Tibial nerve (tissue), 4 donors: Measurements from ENCODE around the gene ENTPD1. TPM values are rescaled to one million over a fixed set of nuclear protein-coding genes. Genes with fewer than 3 reads are reported as not detected.
"Not testable (repeated sequence)": the region's sequence is repeated elsewhere in the genome, so short reads cannot be mapped to it uniquely, and the experiment has no call there.

Experiments
- DNase-seq, 2 donors: peaks; one replicate each; pipeline ENCODE4 v3.0.0-alpha.2; 2019; ENCODE audit warnings: low spot score in 2 of 2
- H3K27ac ChIP-seq, 4 donors: fragments of 200-600 bp; sonication (generic) in 3 of 4; one replicate each; pipeline ENCODE4 v1.5.1; 2017 to 2019; ENCODE audit warnings: mild to moderate bottlenecking in 1 of 4
- H3K27me3 ChIP-seq, 2 donors: fragments of 200-600 bp; sonication (generic) in 1 of 2; one replicate each; pipeline versions ENCODE4 v1.5.1 to v1.6.0; 2017 to 2019
- H3K36me3 ChIP-seq, 3 donors: fragments of 200-600 bp; sonication (generic); one replicate each; pipeline ENCODE4 v1.5.1; 2018 to 2019
- H3K4me1 ChIP-seq, 4 donors: fragments of 200-600 bp; sonication (generic) in 3 of 4; one replicate each; pipeline ENCODE4 v1.5.1; 2017 to 2019
- H3K4me3 ChIP-seq, 4 donors: fragments of 200-600 bp; sonication (generic) in 3 of 4; one replicate each; pipeline ENCODE4 v1.5.1; 2017 to 2019; ENCODE audit warnings: mild to moderate bottlenecking in 1 of 4, moderate library complexity in 1 of 4
- H3K9me3 ChIP-seq, 4 donors: fragments of 200-600 bp; sonication (generic) in 3 of 4; one replicate each; pipeline ENCODE4 v1.5.1; 2017 to 2019
- EP300 ChIP-seq, 2 donors: sonication (generic); formaldehyde crosslinking; IDR thresholded peaks; one replicate each; pipeline ENCODE4 v1.6.1; 2017; ENCODE audit warnings: antibody characterized with exemption in 2 of 2, mild to moderate bottlenecking in 1 of 2
- POLR2A ChIP-seq, 2 donors: fragments of 450-650 bp; IDR thresholded peaks; one replicate each; pipeline ENCODE4 v1.6.1; 2017; ENCODE audit warnings: antibody characterized with exemption in 2 of 2, mild to moderate bottlenecking in 2 of 2, moderate library complexity in 2 of 2
- WGBS, 2 donors: methylation state at CpG; one replicate each; pipeline ENCODE4 v1.1.5; 2018; 5-methylcytosine and 5-hydroxymethylcytosine counted together
- total RNA-seq, 4 donors: library from RNA; depleted of rRNA; stranded (reverse); fragments of >200 nt; gene quantifications; one replicate each; pipeline ENCODE4 v1.1.0, GENCODE V29; 2016
- TF ChIP-seq, protein P1 (sequence below), 5 experiments: fragments of 200-600 bp in 3 of 5; fragments of 450-650 bp in 2 of 5; sonication (generic) in 3 of 5; IDR thresholded peaks; one replicate each; pipeline ENCODE4 v1.5.1; 2016 to 2019; ENCODE audit warnings: antibody characterized with exemption in 5 of 5, mild to moderate bottlenecking in 3 of 5, moderate library complexity in 2 of 5

The ENTPD1 gene
- total RNA-seq, 4 donors from 2014 or later = 12.6 to 33.0 (median 26.1) TPM

DNA sequence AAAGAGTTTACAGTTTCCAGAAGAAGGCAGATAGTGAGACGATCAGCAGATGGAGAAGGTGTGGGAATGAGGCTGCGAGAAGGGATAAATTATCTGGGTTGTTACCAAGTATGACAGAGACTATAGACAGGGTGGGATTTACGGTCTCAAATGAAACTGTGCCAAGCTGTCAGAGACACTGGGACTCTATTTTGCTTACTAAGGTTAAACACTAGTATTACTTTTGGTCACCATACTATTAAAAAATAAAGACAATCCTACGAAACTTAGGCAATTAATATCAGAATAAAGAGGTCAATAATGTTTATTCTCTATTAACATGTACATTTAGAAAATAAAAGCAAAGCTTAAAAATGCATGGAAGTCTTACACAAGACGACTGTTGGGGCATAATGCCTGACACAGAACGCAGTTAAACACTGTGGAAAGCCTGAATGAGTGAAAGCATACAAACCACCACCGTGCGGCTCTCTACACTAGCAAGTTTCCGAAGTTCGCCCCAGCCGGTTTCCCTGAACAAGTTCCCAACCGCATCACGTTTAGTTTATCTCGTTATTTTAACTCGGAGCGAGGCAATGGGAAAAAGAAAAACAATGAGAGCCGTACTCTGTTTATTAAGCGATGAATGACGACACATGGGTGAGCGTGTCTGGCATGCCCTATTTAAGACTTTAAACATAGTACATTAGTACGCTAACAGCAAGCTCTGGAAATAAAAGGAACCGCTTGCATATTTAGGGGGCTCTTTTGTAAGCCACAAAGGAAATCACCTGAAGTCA, 150.9 kb downstream of the ENTPD1 start:
- Histone ChIP-seq H3K4me3 (peak overlapping the region; percentile 52 to 80 (median 64)), H3K9me3 (no peaks in the 10 kb centered on the region), H3K27ac (peak overlapping the region; percentile 44 to 86 (median 82)), H3K36me3 (peaks cover 0 to 26% (median 0%) of the 10 kb centered on the region in 3 donors), H3K4me1 (peaks cover 0 to 10% (median 0%) of the 10 kb centered on the region in 4 donors), H3K27me3 (no peaks in the 10 kb centered on the region)
- TF ChIP-seq EP300 (IDR thresholded peaks at IDR 0.05) (no peak), POLR2A (IDR thresholded peaks at IDR 0.05) (no peak)
- TF ChIP-seq, protein P1, sequence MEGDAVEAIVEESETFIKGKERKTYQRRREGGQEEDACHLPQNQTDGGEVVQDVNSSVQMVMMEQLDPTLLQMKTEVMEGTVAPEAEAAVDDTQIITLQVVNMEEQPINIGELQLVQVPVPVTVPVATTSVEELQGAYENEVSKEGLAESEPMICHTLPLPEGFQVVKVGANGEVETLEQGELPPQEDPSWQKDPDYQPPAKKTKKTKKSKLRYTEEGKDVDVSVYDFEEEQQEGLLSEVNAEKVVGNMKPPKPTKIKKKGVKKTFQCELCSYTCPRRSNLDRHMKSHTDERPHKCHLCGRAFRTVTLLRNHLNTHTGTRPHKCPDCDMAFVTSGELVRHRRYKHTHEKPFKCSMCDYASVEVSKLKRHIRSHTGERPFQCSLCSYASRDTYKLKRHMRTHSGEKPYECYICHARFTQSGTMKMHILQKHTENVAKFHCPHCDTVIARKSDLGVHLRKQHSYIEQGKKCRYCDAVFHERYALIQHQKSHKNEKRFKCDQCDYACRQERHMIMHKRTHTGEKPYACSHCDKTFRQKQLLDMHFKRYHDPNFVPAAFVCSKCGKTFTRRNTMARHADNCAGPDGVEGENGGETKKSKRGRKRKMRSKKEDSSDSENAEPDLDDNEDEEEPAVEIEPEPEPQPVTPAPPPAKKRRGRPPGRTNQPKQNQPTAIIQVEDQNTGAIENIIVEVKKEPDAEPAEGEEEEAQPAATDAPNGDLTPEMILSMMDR (IDR thresholded peaks at IDR 0.05) = no peak
- 11 to 12% methylated on average over 22 of the region's 22 CpGs for WGBS, 2 donors
- peak; percentile 16 to 40 for DNase-seq

DNA sequence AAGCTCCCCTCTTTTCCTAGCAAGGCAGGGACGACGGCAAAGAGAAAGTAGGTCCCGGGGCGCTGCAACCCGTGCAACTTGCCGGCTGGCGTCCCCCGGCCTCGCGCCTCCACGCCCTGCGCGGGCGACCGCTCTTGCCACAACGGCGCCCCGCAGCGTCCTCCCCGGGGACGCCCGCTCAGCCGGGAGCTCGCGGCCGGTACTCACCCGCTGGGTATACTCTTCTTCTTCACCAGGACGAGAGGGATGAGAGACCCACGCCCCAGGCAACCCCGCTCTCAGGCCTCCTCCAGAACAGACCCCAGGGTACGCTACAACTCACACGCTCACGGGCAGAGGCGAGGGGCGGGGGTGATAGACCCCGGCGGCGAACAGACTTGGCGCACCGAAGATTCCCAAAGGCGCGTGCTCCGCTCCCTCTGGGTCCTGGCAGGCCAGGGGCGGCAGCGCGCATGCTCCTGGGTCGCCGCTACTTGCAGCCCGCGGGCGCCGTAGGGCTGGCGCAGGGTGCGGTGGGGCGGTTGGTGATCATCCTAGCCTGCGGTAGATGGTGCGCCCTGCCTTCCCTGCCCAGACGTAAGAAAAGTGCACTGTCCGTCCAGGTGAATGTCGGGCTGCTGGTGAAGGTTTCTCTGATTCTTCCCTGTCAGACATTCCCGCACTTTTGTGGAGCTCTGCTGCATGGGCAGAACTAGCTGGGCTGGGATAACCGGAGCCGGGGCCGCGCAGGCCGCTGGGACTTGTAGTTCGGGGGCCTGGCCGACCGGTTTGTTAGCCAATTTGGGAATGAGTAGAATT, 151.7 kb downstream of the ENTPD1 start, which contains the start of gene CC2D2B:
TSS of gene CC2D2B (plus strand) at position 520 of the 798 bp plus-strand sequence. CDS start 3,349 bp downstream, outside the sequence.
- Histone ChIP-seq H3K4me1 (peaks cover 0 to 10% (median 0%) of the 10 kb centered on the region in 4 donors), H3K36me3 (peaks cover 0 to 22% (median 0%) of the 10 kb centered on the region in 3 donors), H3K27me3 (no peaks in the 10 kb centered on the region), H3K4me3 (peak within 1 kb of the TSS; percentile 52 to 80 (median 64)), H3K9me3 (no peaks in the 10 kb centered on the region), H3K27ac (peak within 1 kb of the TSS; percentile 44 to 86 (median 82))
- TF ChIP-seq, protein P1 (IDR thresholded peaks at IDR 0.05) = no peak
- TF ChIP-seq EP300 (IDR thresholded peaks at IDR 0.05) = peak in 1 of 2 donors; percentile 56
- TF ChIP-seq POLR2A (IDR thresholded peaks at IDR 0.05) = peak in 1 of 2 donors; percentile 30
- 0 to 2% methylated on average over 19 to 67 of the region's 69 CpGs for WGBS, 2 donors
- peak; percentile 60 to 65 for DNase-seq

DNA sequence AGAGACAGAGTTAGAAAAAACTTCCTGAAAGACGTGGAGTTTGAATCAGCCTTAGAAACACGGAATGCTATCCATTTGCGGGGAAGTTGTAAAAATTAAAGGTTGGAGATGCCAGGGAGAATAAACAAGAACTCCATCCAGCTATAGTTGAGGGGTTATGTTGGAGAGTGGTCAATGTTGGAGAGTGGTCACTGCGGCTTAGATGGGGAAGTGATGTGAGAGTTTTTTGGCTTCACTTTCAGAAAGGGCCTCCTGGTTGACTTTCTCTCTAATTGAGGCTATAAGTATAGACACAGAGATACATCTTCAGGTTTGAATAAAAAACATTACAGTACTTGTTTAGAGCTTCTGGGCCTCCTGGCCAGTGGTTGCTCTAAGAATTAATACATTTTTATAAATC, 152.5 kb downstream of the ENTPD1 start:
- Histone ChIP-seq H3K27ac (peak overlapping the region in 1 of 4 donors; percentile 86), H3K27me3 (no peaks in the 10 kb centered on the region), H3K36me3 (peaks cover 0 to 15% (median 0%) of the 10 kb centered on the region in 3 donors), H3K9me3 (no peaks in the 10 kb centered on the region), H3K4me1 (peaks cover 0 to 10% (median 0%) of the 10 kb centered on the region in 4 donors), H3K4me3 (peak overlapping the region in 2 of 4 donors; percentile 71 to 80)
- DNase-seq = no peak
- WGBS, 2 donors = 46 to 63% methylated on average over 4 of the region's 4 CpGs
- TF ChIP-seq, protein P1 (IDR thresholded peaks at IDR 0.05) = no peak
- no peak for TF ChIP-seq EP300 (IDR thresholded peaks at IDR 0.05)
- no peak for TF ChIP-seq POLR2A (IDR thresholded peaks at IDR 0.05)

DNA sequence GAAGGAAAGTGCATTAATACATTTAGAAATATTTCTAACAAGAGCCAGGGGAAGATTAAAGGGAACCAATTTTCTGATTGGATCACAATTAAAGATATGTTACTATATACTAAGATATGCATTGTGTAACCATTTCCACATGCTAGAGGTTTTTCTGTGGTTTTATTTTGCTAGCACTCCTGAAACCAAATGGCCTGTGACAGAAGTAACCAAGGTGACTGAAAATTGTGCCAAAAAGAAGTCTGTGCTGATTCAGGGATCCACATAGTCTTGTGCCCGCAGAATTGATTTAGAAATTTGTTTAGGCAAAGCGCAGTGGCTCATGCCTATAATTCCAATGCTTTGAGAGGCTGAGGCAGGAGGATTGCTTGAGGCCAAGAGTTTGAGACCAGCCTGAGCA, 153.6 kb downstream of the ENTPD1 start:
- Histone ChIP-seq H3K36me3 (peaks cover 0 to 4% (median 0%) of the 10 kb centered on the region in 3 donors), H3K4me1 (peaks cover 0 to 10% (median 0%) of the 10 kb centered on the region in 4 donors), H3K27me3 (no peaks in the 10 kb centered on the region), H3K27ac (no peak overlapping the region), H3K4me3 (no peak overlapping the region), H3K9me3 (no peaks in the 10 kb centered on the region)
- no peak for TF ChIP-seq POLR2A (IDR thresholded peaks at IDR 0.05)
- 85 to 93% methylated on average over 2 of the region's 2 CpGs for WGBS, 2 donors
- no peak for DNase-seq

DNA sequence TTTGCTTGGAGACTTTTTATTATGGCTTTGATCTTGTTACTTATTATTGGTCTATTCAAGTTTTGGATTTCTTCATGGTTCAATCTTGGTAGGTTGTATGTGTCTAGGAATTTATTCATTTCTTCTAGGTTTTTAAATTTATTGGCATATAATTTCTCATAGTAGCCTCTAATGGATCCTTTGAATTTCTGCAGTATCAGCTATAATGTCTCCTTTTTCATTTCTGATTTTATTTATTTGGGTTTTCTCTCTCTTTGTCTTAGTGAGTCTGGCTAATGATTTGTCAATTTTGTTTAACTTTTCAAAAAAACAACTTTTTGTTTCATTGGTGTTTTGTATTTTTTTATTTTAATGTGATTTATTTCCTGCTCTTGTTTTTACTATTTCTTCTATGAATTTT, 160.1 kb downstream of the ENTPD1 start:
- H3K4me3 ChIP-seq, H3K9me3 ChIP-seq, DNase-seq, H3K27me3 ChIP-seq, H3K27ac ChIP-seq, H3K4me1 ChIP-seq: not testable (repeated sequence)
- peaks cover 0 to 10% (median 0%) of the 10 kb centered on the region in 3 donors for H3K36me3 ChIP-seq

Other genes starting within 250 kb of the ENTPD1 start
- gene SORBS1, start 194.8 kb upstream of the ENTPD1 start, total RNA-seq = 100 to 1,000 TPM; 427 to 623 (median 567) TPM
- 10 to 100 TPM; 12.0 to 26.7 (median 17.3) TPM for gene ALDH18A1, start 99.5 kb upstream of the ENTPD1 start, total RNA-seq
- gene TCTN3, start 62.2 kb upstream of the ENTPD1 start, total RNA-seq = 10 to 100 TPM; 18.6 to 34.3 (median 21.7) TPM
- gene CC2D2B, start 151.8 kb downstream of the ENTPD1 start, total RNA-seq = 10 to 100 TPM in 1 of 4 donors, 1 to 10 TPM in 2, not detected in 1; 1.1 to 23.7 (median 1.8) TPM